Measurements from ENCODE around the gene MTFR2. TPM values are rescaled to one million over a fixed set of nuclear protein-coding genes. Genes with fewer than 3 reads are reported as not detected.

The MTFR2 gene
- polyA plus RNA-seq, 3 donors, result 0.41 to 0.79 (median 0.60) TPM

GRCh38 chr6:136189104-136189503, 61.0 kb downstream of the MTFR2 start:
- Mint-ChIP-seq H3K27me3 (ENCODE audit: low read depth in 3 of 3) (peaks cover 0 to 1% (median 0%) of the 10 kb centered on the region in 3 donors), H3K4me1 (peaks cover 7% of the 10 kb centered on the region), H3K4me3 (no peak overlapping the region), H3K9me3 (peaks cover 0 to 1% (median 0%) of the 10 kb centered on the region in 7 donors), H3K27ac (peak overlapping the region in 2 of 7 donors; percentile 41 to 60), H3K36me3 (no peaks in the 10 kb centered on the region)
- DNase-seq, result no peak
- WGBS (ENCODE audit: insufficient coverage), result no CpG with 5 or more reads among the region's 3 CpGs
- Histone ChIP-seq H3K4me2 (replicated peaks; ENCODE audit: extremely low read depth, low read length, poor library complexity, severe bottlenecking) (no peak overlapping the region), H2AFZ (ENCODE audit: insufficient read depth, low read depth, low read length, poor library complexity, severe bottlenecking) (no peak overlapping the region), H3K4me1 (ENCODE audit: control insufficient read depth in 1 of 2, insufficient read depth in 2 of 2, low read length in 2 of 2) (no peaks in the 10 kb centered on the region), H3K4me3 (replicated peaks in 1 of 3; ENCODE audit: low read depth in 2 of 3, low read length in 3 of 3) (no peak overlapping the region), H3K27ac (ENCODE audit: low read depth in 1 of 2, low read length in 2 of 2) (no peak overlapping the region), H3K27me3 (ENCODE audit: control insufficient read depth in 2 of 2, insufficient read depth in 2 of 2, low read length in 2 of 2) (no peaks in the 10 kb centered on the region), H3K36me3 (replicated peaks in 1 of 2; ENCODE audit: control insufficient read depth in 1 of 2, insufficient read depth in 2 of 2, low read length in 2 of 2) (no peaks in the 10 kb centered on the region), H3K79me2 (ENCODE audit: insufficient read depth, low read length) (no peaks in the 10 kb centered on the region), H4K20me1 (ENCODE audit: insufficient read depth, low read length) (no peaks in the 10 kb centered on the region), H3K9me3 (replicated peaks in 1 of 2; ENCODE audit: control insufficient read depth in 1 of 2, insufficient read depth in 1 of 2, low read length in 2 of 2) (no peaks in the 10 kb centered on the region), H3K9ac (ENCODE audit: insufficient read depth, low read length, poor library complexity, severe bottlenecking) (no peak overlapping the region)
- TF ChIP-seq CTCF (IDR thresholded peaks at IDR 0.05), result no peak
- intact Hi-C loops (cut with micrococcal nuclease), result no loop called here

GRCh38 chr6:136188486-136188885, 61.6 kb downstream of the MTFR2 start:
- no peaks in the 10 kb centered on the region for H3K27me3 ChIP-seq (ENCODE audit: control insufficient read depth in 2 of 2, insufficient read depth in 2 of 2, low read length in 2 of 2)
- no peak overlapping the region for H3K9ac ChIP-seq (ENCODE audit: insufficient read depth, low read length, poor library complexity, severe bottlenecking)
- H2AFZ ChIP-seq (ENCODE audit: insufficient read depth, low read depth, low read length, poor library complexity, severe bottlenecking), result no peak overlapping the region
- no peak overlapping the region for H3K4me3 ChIP-seq (replicated peaks in 1 of 3; ENCODE audit: low read depth in 2 of 3, low read length in 3 of 3)
- peaks cover 0 to 1% (median 0%) of the 10 kb centered on the region in 7 donors for H3K9me3 Mint-ChIP-seq
- intact Hi-C loops (cut with micrococcal nuclease), result no loop called here
- no peaks in the 10 kb centered on the region for H3K4me1 ChIP-seq (ENCODE audit: control insufficient read depth in 1 of 2, insufficient read depth in 2 of 2, low read length in 2 of 2)
- H4K20me1 ChIP-seq (ENCODE audit: insufficient read depth, low read length), result no peaks in the 10 kb centered on the region
- TF ChIP-seq CTCF (IDR thresholded peaks at IDR 0.05), result no peak
- H3K27ac Mint-ChIP-seq, result no peak overlapping the region
- H3K9me3 ChIP-seq (replicated peaks in 1 of 2; ENCODE audit: control insufficient read depth in 1 of 2, insufficient read depth in 1 of 2, low read length in 2 of 2), result no peaks in the 10 kb centered on the region
- DNase-seq, result no peak
- H3K79me2 ChIP-seq (ENCODE audit: insufficient read depth, low read length), result no peaks in the 10 kb centered on the region
- no peaks in the 10 kb centered on the region for H3K36me3 Mint-ChIP-seq
- H3K27me3 Mint-ChIP-seq (ENCODE audit: low read depth in 3 of 3), result peaks cover 0 to 1% (median 0%) of the 10 kb centered on the region in 3 donors
- no peak overlapping the region for H3K4me3 Mint-ChIP-seq
- WGBS (ENCODE audit: insufficient coverage), result 100% methylated on average over 1 of the region's 2 CpGs
- H3K4me1 Mint-ChIP-seq, result peaks cover 7% of the 10 kb centered on the region
- H3K36me3 ChIP-seq (replicated peaks in 1 of 2; ENCODE audit: control insufficient read depth in 1 of 2, insufficient read depth in 2 of 2, low read length in 2 of 2), result no peaks in the 10 kb centered on the region
- no peak overlapping the region for H3K4me2 ChIP-seq (replicated peaks; ENCODE audit: extremely low read depth, low read length, poor library complexity, severe bottlenecking)
- H3K27ac ChIP-seq (ENCODE audit: low read depth in 1 of 2, low read length in 2 of 2), result no peak overlapping the region
